ENCODE data around the gene TSC22D2.

The TSC22D2 gene

DNA sequence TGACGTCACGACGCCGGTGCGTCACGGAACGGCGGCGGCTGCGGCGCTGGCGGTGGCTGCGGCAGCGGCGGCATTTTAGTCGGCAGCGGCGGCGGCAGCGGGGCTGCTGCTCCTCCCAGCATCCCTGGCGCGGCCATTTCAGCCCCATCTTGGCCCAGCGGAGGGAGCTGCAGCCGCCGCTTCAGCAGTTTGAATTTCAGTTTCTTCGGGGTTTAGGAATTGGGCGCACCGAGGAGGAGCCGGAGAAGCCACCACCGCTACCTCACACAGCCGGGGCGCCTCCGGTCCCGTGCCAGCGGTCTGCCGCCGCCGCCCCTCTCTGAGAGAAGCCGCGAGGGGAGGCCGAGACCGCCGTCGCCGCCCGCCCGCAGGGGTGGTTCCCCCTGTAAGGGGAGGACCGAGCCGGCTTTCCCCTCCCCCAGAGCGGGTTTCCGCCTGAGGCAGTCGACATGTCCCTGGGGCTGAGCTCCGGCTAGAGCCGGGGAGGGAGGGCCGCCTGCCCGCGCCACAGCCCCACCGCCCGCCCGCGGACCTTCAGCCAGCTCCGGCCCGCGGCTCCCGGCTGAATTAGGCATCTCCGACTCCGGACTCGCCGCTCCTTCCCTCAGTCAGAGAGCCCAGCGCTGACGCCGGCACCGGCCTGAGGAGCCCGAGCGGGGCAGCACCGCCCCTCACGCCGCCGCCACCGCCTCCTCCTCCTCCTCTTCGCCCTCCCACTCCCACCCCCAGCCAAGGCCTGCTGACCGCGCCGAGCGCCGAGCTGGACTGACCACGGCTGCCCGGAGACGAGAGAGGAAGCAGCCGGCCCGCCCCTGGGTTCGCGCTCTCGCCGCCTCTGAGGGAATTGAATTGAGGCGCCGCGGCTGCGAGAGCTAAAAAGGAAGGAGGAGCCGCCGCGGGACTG lies at the start of gene TSC22D2:
Gene TSC22D2 (plus strand): TSS at position 78 of the 904 bp plus-strand sequence. CDS start 1,053 bp downstream, outside the sequence.
- DNase-seq: peak; percentile 60 to 99 (median 90)

- no peak for DNase-seq
Measured at GRCh38 chr3:150359381-150359780, 48.7 kb upstream of the TSC22D2 start.

DNA sequence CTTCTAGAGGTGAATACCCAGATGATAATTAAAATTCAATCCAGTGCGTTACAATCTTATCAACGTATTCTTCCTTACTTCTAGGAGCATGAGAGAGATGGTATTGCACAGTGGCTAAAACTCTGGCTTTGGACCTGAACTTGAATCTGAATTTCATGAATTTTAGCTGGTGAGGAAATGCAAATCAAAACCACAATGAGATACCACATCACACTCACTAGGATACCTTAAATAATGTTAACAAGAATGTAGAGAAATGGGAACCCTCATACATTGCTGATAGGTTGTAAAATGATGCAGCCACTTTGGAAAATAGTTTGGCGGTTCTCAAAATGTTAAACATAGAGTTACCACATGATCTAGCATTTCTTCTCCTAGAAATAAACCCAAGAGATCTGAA lies 47.1 kb upstream of the TSC22D2 start:
- no peak for DNase-seq

DNA sequence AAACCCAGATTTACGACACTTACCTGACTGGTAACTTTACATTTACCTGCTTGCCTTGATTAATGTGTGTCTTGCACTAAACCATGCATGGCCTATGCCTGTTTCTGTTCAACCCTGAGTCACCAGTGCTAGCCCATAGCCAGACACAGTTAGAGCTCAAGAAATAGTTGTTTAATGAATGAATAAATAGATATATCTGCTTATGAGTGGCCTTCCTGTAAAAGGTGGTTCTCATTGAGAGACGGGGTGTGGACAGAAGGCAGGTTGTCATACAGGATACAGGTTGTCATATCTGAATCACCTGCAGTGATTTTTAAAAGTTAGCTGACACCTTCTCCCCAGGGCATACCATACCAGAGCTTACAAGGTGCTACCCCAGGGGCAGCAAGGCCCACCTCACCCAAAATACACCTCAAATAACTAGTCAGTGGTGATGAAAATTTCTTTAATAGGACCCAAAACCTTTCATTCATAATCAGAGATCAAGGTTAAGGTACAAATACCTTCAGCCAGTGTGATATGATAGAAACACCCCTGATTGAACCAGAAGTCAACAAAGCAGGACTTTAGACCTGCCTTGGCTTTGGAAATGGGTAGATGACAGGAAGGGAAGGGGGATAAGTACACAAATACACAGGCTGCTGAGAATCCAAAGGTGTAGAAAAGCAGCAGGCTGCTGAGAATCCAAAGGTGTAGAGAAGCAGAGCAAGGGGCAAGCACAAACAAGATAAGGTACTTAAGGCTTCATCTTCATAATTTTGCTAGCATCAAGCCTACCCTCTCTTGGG lies 45.4 kb upstream of the TSC22D2 start:
- DNase-seq: no peak

- DNase-seq: no peak
Measured at GRCh38 chr3:150363420-150363819, 44.7 kb upstream of the TSC22D2 start.

GRCh38 chr3:150365132-150365604 lies 42.9 kb upstream of the TSC22D2 start:
- no peak for DNase-seq

DNA sequence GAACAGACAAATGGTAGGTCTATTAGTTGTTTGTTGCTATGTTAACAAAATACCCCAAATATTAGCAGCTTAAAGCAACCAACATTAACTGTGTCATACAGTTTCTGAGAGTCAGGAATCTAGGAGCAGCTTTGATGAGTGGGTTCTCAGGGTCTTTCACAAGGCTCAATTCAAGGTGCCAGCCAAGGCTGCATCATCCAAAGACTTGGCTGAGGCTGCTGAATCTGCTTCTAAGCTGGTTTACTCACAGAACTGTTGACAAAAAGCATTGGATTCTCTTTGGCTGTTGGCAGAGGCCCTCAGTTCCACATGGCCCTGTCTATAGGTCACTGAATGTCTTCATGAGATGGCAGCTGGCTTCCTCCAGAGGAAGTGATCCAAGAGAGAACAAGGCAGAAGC lies 40.3 kb upstream of the TSC22D2 start:
- no peak for DNase-seq

GRCh38 chr3:150370122-150370602 lies 37.9 kb upstream of the TSC22D2 start:
- peak in 24 of 56 donors; percentile 0 to 65 (median 13) for DNase-seq

GRCh38 chr3:150370999-150371398 lies 37.1 kb upstream of the TSC22D2 start:
- DNase-seq: no peak

DNA sequence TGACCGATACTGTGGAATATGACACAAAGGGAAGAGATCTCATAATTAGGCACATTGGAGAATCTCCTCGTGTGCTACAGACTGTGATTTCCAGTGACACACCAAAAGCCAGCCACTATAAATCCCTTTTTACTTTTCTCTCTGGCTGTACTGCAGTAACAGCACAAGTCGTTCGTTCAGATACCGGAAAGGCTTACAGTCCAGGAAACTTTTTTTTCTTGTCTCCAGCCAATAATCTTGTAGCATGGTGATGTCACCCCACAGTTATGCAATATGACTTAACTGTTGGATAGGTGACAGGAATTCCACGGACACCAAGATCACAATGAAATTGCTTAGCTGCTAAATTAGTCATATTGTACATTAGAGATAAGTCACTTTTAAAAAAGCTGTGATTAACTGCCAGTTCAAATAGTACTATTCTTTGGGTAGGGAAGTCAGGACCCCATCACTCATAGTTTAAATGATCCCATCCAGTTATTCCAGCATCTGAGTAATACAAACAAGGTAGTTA lies 36.3 kb upstream of the TSC22D2 start:
- DNase-seq: peak in 10 of 56 donors; percentile 1 to 39 (median 11)

DNA sequence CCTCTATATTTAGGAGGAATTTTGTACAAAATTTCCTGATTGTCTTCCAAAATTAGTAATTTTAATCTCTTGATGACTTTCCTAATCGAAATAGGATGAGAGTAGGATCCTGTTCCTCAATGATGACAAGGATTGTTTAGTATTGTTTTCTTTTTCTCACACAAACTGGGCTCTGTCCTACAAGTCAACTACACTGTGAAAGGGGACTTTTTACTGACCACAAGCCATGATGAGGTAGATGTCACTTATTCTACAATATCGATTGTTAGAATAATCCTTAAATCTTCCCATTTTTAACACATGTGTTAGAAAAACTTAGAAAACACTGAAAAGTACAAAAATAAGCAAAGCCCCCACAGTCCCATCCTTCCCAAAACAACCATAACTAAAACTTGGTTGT lies 35.8 kb upstream of the TSC22D2 start:
- no peak for DNase-seq

GRCh38 chr3:150372722-150373121 lies 35.4 kb upstream of the TSC22D2 start:
- DNase-seq: no peak

GRCh38 chr3:150373234-150373875 lies 34.7 kb upstream of the TSC22D2 start:
- no peak for DNase-seq

DNA sequence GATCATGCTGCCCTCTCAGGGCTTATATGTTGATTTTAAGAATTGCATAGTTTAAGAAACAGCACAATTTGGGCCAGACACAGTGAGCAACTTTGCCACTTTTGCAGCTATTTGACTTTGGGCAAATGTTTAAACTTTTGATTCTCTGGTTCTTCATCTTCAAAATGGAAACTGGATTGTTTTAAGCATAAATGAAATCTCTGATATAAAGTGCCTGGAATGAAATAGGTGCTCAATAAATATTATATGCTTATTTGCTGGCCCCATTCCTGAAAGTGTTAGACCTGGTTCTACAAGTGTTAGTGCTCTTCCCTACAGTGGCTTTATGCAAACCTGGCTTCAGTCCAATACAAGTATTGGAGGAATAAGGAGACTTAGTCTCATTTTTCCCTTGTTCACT lies 33.1 kb upstream of the TSC22D2 start:
- DNase-seq: no peak

DNA sequence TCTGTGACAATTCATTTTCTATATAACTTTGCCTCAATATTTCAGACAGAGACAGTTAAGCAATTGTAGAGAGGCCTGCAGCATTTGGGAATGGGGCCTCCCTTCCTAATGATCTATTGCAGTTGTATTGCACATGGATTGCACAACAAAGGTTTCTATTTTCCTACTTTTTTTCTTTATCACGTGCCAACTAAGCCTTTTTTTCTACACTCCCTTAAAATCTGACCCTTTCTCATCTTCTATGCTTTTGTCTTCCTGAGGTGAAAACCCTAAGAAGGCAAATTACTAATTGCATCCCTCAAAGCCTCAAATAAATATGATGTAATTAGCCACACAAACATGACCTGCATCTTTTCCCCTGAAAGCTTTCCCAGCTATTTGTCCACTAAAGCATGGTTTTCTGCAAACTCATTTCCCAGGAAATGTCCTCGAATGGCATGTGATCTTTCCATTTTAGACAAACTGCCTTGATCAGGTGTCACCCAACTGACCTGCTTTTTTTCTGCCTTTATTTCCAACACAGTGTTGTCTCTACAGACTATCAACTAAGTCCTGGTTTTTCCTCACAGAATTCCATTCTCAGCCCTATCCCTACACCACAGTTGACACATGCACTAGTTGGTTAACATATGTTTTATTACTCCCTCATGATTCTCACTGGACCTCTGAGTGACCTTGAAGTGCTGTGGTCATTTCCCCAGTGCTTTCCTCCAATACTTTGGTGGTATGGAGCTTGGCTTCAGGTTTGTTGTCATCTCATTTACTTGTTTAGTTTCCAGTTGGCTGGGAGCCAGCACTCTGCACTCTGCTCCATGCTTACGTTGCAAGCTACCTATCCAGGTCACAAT lies 31.9 kb upstream of the TSC22D2 start:
- DNase-seq: peak in 2 of 56 donors; percentile 2 to 6

GRCh38 chr3:150377601-150378300 lies 30.3 kb upstream of the TSC22D2 start:
- DNase-seq: no peak

GRCh38 chr3:150378301-150378748 lies 29.8 kb upstream of the TSC22D2 start:
- no peak for DNase-seq

GRCh38 chr3:150379469-150379868 lies 28.6 kb upstream of the TSC22D2 start:
- DNase-seq: no peak
